Measurements from ENCODE around the gene DNAH17. TPM values are rescaled to one million over a fixed set of nuclear protein-coding genes. Genes with fewer than 3 reads are reported as not detected.

Gene DNAH17
- total RNA-seq, 4 donors from 2014 or later = 0.22 to 0.51 TPM; not detected in 2

GRCh38 chr17:78437508-78438169 is 139.6 kb downstream of the DNAH17 start:
- no peak for TF ChIP-seq CTCF (IDR thresholded peaks at IDR 0.05; ENCODE audit: low read depth)

GRCh38 chr17:78435330-78436005 is 141.7 kb downstream of the DNAH17 start:
- TF ChIP-seq CTCF (IDR thresholded peaks at IDR 0.05; ENCODE audit: low read depth) = no peak

- no peak for TF ChIP-seq CTCF (IDR thresholded peaks at IDR 0.05; ENCODE audit: low read depth)
Measured at GRCh38 chr17:78434455-78435329, 142.5 kb downstream of the DNAH17 start.

GRCh38 chr17:78433780-78434335 is 143.3 kb downstream of the DNAH17 start:
- TF ChIP-seq CTCF (IDR thresholded peaks at IDR 0.05; ENCODE audit: low read depth) = no peak

GRCh38 chr17:78433013-78433727 is 144.0 kb downstream of the DNAH17 start:
- TF ChIP-seq CTCF (IDR thresholded peaks at IDR 0.05; ENCODE audit: low read depth) = no peak

- no peak for TF ChIP-seq CTCF (IDR thresholded peaks at IDR 0.05; ENCODE audit: low read depth)
Measured at GRCh38 chr17:78432226-78433012, 144.8 kb downstream of the DNAH17 start.

Measured in subcutaneous adipose tissue (tissue), 4 donors.